H9 (cell line): Measurements from ENCODE around the gene PTPRR. TPM values are rescaled to one million over a fixed set of nuclear protein-coding genes. Genes with fewer than 3 reads are reported as not detected.

ENCODE experiments used
- DNase-seq: peaks from one replicate; pipeline ENCODE4 v3.0.0-alpha.2; 2017
- H2AFZ ChIP-seq: one replicate; pipeline ENCODE4 v1.6.1; 2013; ENCODE audit warnings: mild to moderate bottlenecking, low read length, control low read depth, moderate library complexity
- H2AK5ac ChIP-seq: 2 replicates; pipeline ENCODE4 v1.6.1; 2013; ENCODE audit warnings: low read length, control low read depth, mixed read lengths; ENCODE audit not compliant: insufficient read length
- H2BK120ac ChIP-seq: one replicate; pipeline ENCODE4 v1.6.1; 2013; ENCODE audit warnings: low read depth, mild to moderate bottlenecking, low read length, control low read depth, inconsistent platforms; ENCODE audit not compliant: poor library complexity, severe bottlenecking
- H2BK12ac ChIP-seq: 2 replicates; pipeline ENCODE4 v1.6.1; 2013; ENCODE audit warnings: low read length, control low read depth, mixed read lengths, low read depth; ENCODE audit not compliant: insufficient read length
- H2BK15ac ChIP-seq: 2 replicates; pipeline ENCODE4 v1.6.1; 2013; ENCODE audit warnings: low read depth, low read length, control low read depth
- H2BK20ac ChIP-seq: one replicate; pipeline ENCODE4 v1.6.1; 2013; ENCODE audit warnings: low read depth, mild to moderate bottlenecking, low read length, control low read depth, inconsistent platforms; ENCODE audit not compliant: poor library complexity, severe bottlenecking
- H2BK5ac ChIP-seq: 2 replicates; pipeline ENCODE4 v1.6.1; 2013; ENCODE audit warnings: low read length, control low read depth, mixed read lengths; ENCODE audit not compliant: insufficient read length
- H3K14ac ChIP-seq: 2 replicates; pipeline ENCODE4 v1.6.1; 2013; ENCODE audit warnings: low read length, control low read depth; ENCODE audit not compliant: insufficient read depth
- H3K18ac ChIP-seq: 2 replicates; pipeline ENCODE4 v1.6.1; 2013; ENCODE audit warnings: low read depth, mild to moderate bottlenecking, mixed read lengths, low read length, control low read depth; ENCODE audit not compliant: insufficient read length
- H3K23ac ChIP-seq: 2 replicates; pipeline ENCODE4 v1.6.1; 2013; ENCODE audit warnings: low read length, control low read depth, mixed read lengths, low read depth; ENCODE audit not compliant: insufficient read length
- H3K23me2 ChIP-seq: 2 replicates; pipeline ENCODE4 v1.6.1; 2013; ENCODE audit warnings: low read depth, mild to moderate bottlenecking, mixed read lengths, low read length, control low read depth; ENCODE audit not compliant: insufficient read length, poor library complexity, severe bottlenecking
- H3K27ac ChIP-seq: 2 replicates; pipeline ENCODE4 v1.5.1; 2013; ENCODE audit warnings: low read length, control low read depth, mixed read lengths, low read depth; ENCODE audit not compliant: insufficient read length
- H3K27me3 ChIP-seq: 2 replicates; pipeline ENCODE4 v1.6.1; 2013; ENCODE audit warnings: low read length, control low read depth, inconsistent platforms; ENCODE audit not compliant: insufficient read depth
- H3K4ac ChIP-seq: 2 replicates; pipeline ENCODE4 v1.6.1; 2013; ENCODE audit warnings: low read depth, mild to moderate bottlenecking, control low read depth, inconsistent platforms, low read length, moderate library complexity
- H3K4me1 ChIP-seq: 2 replicates; pipeline ENCODE4 v1.6.1; 2013; ENCODE audit warnings: low read length, control low read depth, inconsistent platforms; ENCODE audit not compliant: insufficient read depth
- H3K4me2 ChIP-seq: 2 replicates; pipeline ENCODE4 v1.6.1; 2013; ENCODE audit warnings: low read length, control low read depth, mixed read lengths; ENCODE audit not compliant: insufficient read length, insufficient read depth
- H3K56ac ChIP-seq: 2 replicates; pipeline ENCODE4 v1.6.1; 2013; ENCODE audit warnings: low read depth, mild to moderate bottlenecking, mixed read lengths, low read length, control low read depth; ENCODE audit not compliant: insufficient read length
- H3K79me1 ChIP-seq: 2 replicates; pipeline ENCODE4 v1.6.1; 2013; ENCODE audit warnings: low read depth, mild to moderate bottlenecking, moderate library complexity, low read length, control low read depth, inconsistent platforms; ENCODE audit not compliant: insufficient read depth, poor library complexity, severe bottlenecking
- H3K79me2 ChIP-seq: 2 replicates; pipeline ENCODE4 v1.6.1; 2013; ENCODE audit warnings: low read length, control low read depth, inconsistent platforms; ENCODE audit not compliant: insufficient read depth
- H3K9ac ChIP-seq: 2 replicates; pipeline ENCODE4 v1.6.1; 2013; ENCODE audit warnings: low read length, control low read depth, mixed read lengths; ENCODE audit not compliant: insufficient read length; ENCODE audit errors: extremely low read depth
- H3K9me3 ChIP-seq: one replicate; pipeline ENCODE4 v1.6.1; 2013; ENCODE audit warnings: low read depth, low read length, inconsistent platforms; ENCODE audit not compliant: control insufficient read depth
- H3T11ph ChIP-seq: one replicate; pipeline ENCODE4 v1.6.1; 2013; ENCODE audit warnings: mild to moderate bottlenecking, low read length, control low read depth, inconsistent platforms
- H4K20me1 ChIP-seq: one replicate; pipeline ENCODE4 v1.6.1; 2013; ENCODE audit not compliant: control insufficient read depth, insufficient read length, insufficient read depth
- H4K5ac ChIP-seq: 2 replicates; pipeline ENCODE4 v1.6.1; 2013; ENCODE audit warnings: low read depth, mild to moderate bottlenecking, mixed read lengths, low read length, control low read depth; ENCODE audit not compliant: insufficient read length
- H4K8ac ChIP-seq: replicated peaks from 2 replicates; pipeline ENCODE4 v1.6.1; 2013; ENCODE audit warnings: low read length, control low read depth, mixed read lengths, low read depth; ENCODE audit not compliant: insufficient read length
- H4K91ac ChIP-seq: 2 replicates; pipeline ENCODE4 v1.6.1; 2013; ENCODE audit warnings: low read depth, mild to moderate bottlenecking, moderate library complexity, mixed read lengths, low read length, control low read depth; ENCODE audit not compliant: insufficient read length
- H3K27ac Mint-ChIP-seq, 3 experiments: 2 replicates in 2 of 3; 3 replicates in 1 of 3; pipeline ENCODE4 v1.8.0; 2020 to 2021; ENCODE audit warnings: mixed read lengths in 3 of 3, mild to moderate bottlenecking in 1 of 3, moderate library complexity in 1 of 3
- H3K27me3 Mint-ChIP-seq: 2 replicates; pipeline ENCODE4 v1.8.0; 2021; ENCODE audit warnings: low read depth, mild to moderate bottlenecking, moderate library complexity, mixed read lengths
- H3K36me3 Mint-ChIP-seq, 3 experiments: 2 replicates in 2 of 3; 3 replicates in 1 of 3; pipeline ENCODE4 v1.8.0; 2020 to 2021; ENCODE audit warnings: low read depth in 3 of 3, mixed read lengths in 3 of 3; ENCODE audit not compliant: insufficient read depth in 1 of 3
- H3K4me1 Mint-ChIP-seq, 2 experiments: 2 replicates each; pipeline ENCODE4 v1.8.0; 2020; ENCODE audit warnings: mixed read lengths in 2 of 2
- H3K4me3 Mint-ChIP-seq, 2 experiments: 2 replicates in 1 of 2; 3 replicates in 1 of 2; pipeline ENCODE4 v1.8.0; 2020 to 2021; ENCODE audit warnings: mild to moderate bottlenecking in 2 of 2, mixed read lengths in 2 of 2, moderate library complexity in 1 of 2
- H3K9me3 Mint-ChIP-seq, 2 experiments: 2 replicates in 1 of 2; 3 replicates in 1 of 2; pipeline ENCODE4 v1.8.0; 2020; ENCODE audit warnings: mild to moderate bottlenecking in 2 of 2, mixed read lengths in 2 of 2, moderate library complexity in 1 of 2
- WGBS: extraction: QIAGEN DNeasy Blood & Tissue Kit; methylation state at CpG from one replicate; pipeline ENCODE4 v1.1.7; 2013; ENCODE audit warnings: missing lambda C conversion rate, low lambda C conversion rate, mixed read lengths; ENCODE audit not compliant: insufficient read length; ENCODE audit errors: extremely low coverage; 5-methylcytosine and 5-hydroxymethylcytosine counted together
- total RNA-seq: library from RNA; stranded (reverse); gene quantifications from 2 replicates; pipeline ENCODE4 v1.2.1, GENCODE V29; 2021
- TF ChIP-seq, protein P1 (sequence below): fragments of 200-600 bp; sonication (generic); conservative IDR thresholded peaks from 3 replicates; pipeline ENCODE4 v1.8.0; 2021; ENCODE audit warnings: antibody characterized with exemption, mild to moderate bottlenecking

PTPRR gene
- total RNA-seq, 1 experiment from 2014 or later, result 0.22 TPM

DNA sequence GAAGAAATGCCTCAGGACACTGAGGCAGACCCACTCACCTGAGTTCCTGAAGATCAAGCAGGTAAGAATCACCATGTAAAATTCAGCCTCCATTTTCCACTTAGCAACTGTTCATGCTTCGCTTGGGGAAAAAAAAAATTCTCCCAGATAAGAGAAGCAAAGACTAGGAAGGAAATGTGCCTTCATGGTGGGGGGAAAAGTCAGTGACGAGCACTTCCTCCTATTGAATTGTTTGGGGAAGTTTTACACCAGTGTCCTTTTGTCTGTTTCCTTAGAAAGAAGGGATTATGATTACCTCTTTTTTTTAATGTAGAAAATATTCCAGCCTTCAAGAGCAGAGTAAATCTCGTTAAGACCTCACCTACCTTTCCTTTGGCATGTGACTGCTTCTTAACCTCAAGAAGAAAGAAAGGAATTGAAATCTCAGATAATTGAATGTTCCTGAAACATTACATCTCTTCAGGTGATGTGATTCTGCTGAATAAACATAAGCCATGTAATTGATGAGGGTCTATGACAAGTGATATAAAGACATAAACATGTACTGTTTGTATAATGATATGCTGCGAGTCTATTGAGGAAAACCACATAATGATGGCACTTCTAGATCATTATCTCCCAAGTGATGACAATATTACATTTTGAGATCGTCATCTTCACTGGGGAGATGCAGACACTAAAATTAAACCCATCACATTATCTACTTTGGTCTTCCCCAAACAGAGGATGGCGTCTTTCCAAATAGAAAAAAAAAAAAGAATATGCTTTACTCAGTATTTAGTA, 283.0 kb downstream of the PTPRR start, which contains the start of gene PTPRB:
Gene PTPRB, minus strand, starts transcription at position 127 of the 783 bp plus-strand sequence. Its CDS starts 34 bp downstream, at position 93.
- Histone ChIP-seq H2AFZ (peak within 1 kb of the TSS; percentile 61), H4K20me1 (no peaks in the 10 kb centered on the region), H2BK15ac (no peak within 1 kb of the TSS), H3K27ac (no peak within 1 kb of the TSS), H2BK20ac (no peak within 1 kb of the TSS), H2AK5ac (no peak within 1 kb of the TSS), H2BK12ac (no peak within 1 kb of the TSS), H3K9me3 (no peaks in the 10 kb centered on the region), H3K23me2 (no peaks in the 10 kb centered on the region), H3K79me1 (no peaks in the 10 kb centered on the region), H3K14ac (no peak within 1 kb of the TSS), H3K4me1 (0 out of 2 replicates have a peak, but pooled peaks cover 4% of the 10 kb centered on the region), H2BK5ac (no peak within 1 kb of the TSS), H4K91ac (no peak within 1 kb of the TSS), H3K4me2 (no peak within 1 kb of the TSS), H3K27me3 (no peaks in the 10 kb centered on the region), H3K4ac (no peak within 1 kb of the TSS), H3K79me2 (no peaks in the 10 kb centered on the region), H3K56ac (no peak within 1 kb of the TSS), H2BK120ac (no peak within 1 kb of the TSS), H3K18ac (no peak within 1 kb of the TSS), H3K9ac (no peak within 1 kb of the TSS), H4K8ac (no peak within 1 kb of the TSS), H3K23ac (no peak within 1 kb of the TSS), H4K5ac (no peak within 1 kb of the TSS), H3T11ph (no peak within 1 kb of the TSS)
- WGBS, result no CpG with 5 or more reads among the region's 6 CpGs
- no peaks in the 10 kb centered on the region for H3K9me3 Mint-ChIP-seq
- no peak for DNase-seq
- TF ChIP-seq, protein P1, sequence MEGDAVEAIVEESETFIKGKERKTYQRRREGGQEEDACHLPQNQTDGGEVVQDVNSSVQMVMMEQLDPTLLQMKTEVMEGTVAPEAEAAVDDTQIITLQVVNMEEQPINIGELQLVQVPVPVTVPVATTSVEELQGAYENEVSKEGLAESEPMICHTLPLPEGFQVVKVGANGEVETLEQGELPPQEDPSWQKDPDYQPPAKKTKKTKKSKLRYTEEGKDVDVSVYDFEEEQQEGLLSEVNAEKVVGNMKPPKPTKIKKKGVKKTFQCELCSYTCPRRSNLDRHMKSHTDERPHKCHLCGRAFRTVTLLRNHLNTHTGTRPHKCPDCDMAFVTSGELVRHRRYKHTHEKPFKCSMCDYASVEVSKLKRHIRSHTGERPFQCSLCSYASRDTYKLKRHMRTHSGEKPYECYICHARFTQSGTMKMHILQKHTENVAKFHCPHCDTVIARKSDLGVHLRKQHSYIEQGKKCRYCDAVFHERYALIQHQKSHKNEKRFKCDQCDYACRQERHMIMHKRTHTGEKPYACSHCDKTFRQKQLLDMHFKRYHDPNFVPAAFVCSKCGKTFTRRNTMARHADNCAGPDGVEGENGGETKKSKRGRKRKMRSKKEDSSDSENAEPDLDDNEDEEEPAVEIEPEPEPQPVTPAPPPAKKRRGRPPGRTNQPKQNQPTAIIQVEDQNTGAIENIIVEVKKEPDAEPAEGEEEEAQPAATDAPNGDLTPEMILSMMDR, result no peak
- no peaks in the 10 kb centered on the region for H3K4me1 Mint-ChIP-seq
- H3K4me3 Mint-ChIP-seq, result no peak within 1 kb of the TSS
- no peak within 1 kb of the TSS for H3K27ac Mint-ChIP-seq
- H3K36me3 Mint-ChIP-seq, result no peaks in the 10 kb centered on the region
- no peaks in the 10 kb centered on the region for H3K27me3 Mint-ChIP-seq
